ENCODE measurements around the gene SETSIP.

SETSIP gene

DNA sequence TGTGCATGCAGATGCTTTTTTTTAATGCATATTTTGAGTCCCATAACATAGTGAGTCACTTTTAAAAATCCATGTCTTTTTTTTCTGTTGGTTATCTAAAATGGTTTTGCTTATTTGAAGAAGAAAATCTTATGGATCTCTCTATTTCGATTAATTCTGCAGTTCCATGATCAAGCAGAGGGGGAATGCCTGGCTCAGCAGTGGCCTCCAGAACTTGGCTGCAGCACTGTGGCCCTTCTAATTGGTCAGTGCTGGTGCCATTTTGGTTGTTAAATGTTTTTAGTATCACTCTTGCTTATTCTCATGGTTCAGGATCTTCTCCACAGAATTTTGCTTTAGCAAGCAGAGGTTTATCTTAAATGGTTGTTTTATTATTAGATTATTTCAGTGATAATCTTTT, 34.2 kb downstream of the SETSIP start:
- TF ChIP-seq, protein P1, sequence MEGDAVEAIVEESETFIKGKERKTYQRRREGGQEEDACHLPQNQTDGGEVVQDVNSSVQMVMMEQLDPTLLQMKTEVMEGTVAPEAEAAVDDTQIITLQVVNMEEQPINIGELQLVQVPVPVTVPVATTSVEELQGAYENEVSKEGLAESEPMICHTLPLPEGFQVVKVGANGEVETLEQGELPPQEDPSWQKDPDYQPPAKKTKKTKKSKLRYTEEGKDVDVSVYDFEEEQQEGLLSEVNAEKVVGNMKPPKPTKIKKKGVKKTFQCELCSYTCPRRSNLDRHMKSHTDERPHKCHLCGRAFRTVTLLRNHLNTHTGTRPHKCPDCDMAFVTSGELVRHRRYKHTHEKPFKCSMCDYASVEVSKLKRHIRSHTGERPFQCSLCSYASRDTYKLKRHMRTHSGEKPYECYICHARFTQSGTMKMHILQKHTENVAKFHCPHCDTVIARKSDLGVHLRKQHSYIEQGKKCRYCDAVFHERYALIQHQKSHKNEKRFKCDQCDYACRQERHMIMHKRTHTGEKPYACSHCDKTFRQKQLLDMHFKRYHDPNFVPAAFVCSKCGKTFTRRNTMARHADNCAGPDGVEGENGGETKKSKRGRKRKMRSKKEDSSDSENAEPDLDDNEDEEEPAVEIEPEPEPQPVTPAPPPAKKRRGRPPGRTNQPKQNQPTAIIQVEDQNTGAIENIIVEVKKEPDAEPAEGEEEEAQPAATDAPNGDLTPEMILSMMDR (IDR thresholded peaks at IDR 0.05; ENCODE audit: extremely low read depth, insufficient read depth, missing control alignments), result no peak
- in situ Hi-C loops (cut with MboI; ENCODE audit: low pct_unique_long_range_greater_than_20kb, low sequenced_read_pairs, unreplicated experiment), result no loop called here
- no peak for DNase-seq (ENCODE audit: low spot score)

DNA sequence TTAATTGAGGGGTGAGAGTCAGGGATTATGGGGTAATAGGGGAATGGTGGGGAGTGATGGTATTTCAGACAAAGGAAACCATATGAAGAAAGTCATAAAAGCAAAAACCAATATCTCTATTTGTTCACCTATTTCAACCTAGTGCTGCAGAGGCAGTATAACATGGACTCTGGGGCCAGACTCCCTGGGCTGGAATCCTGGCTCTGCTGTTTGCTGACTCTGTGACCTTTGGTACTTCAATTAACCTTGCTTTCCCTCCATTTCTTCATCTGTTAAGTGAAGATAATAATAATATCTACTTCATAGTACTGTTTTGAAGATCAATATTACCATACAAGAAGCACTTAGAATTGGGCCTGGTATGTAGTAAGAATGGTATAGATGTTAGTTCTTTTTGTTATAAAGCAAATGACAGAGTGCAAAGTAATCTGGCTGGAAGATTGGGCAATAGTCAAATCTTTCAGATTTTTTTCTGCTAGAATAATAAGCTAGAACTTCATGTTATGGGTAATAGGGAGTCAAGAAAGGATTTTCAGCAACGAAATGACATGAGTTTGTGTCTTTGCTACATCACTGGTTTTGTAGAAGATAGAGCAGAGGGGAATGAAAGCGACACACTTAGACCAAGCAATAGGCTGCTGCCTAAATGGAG, 36.4 kb downstream of the SETSIP start:
- in situ Hi-C loops (cut with MboI; ENCODE audit: low pct_unique_long_range_greater_than_20kb, low sequenced_read_pairs, unreplicated experiment), result no loop called here
- TF ChIP-seq, protein P1 (IDR thresholded peaks at IDR 0.05; ENCODE audit: extremely low read depth, insufficient read depth, missing control alignments), result no peak
- DNase-seq (ENCODE audit: low spot score), result no peak

DNA sequence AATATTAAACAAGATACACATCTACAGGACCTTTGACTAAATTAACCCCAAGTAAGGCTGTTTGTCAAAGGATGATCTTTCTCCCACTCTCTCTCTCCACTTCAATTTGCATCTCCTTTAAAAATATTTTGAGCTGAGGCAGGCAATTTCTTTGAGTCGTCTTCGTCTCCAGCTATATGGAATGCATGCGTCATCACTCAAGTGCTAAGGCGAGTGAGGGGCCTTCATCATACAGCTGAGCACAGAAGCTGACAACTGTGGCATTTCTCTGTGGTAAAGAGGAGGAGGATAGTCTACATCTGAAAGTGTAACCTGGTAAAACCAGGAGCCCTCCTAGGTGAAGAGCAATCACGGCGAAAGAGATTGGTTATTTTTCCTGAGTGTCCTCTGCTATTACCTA, 37.8 kb downstream of the SETSIP start:
- no peak for DNase-seq (ENCODE audit: low spot score)

DNA sequence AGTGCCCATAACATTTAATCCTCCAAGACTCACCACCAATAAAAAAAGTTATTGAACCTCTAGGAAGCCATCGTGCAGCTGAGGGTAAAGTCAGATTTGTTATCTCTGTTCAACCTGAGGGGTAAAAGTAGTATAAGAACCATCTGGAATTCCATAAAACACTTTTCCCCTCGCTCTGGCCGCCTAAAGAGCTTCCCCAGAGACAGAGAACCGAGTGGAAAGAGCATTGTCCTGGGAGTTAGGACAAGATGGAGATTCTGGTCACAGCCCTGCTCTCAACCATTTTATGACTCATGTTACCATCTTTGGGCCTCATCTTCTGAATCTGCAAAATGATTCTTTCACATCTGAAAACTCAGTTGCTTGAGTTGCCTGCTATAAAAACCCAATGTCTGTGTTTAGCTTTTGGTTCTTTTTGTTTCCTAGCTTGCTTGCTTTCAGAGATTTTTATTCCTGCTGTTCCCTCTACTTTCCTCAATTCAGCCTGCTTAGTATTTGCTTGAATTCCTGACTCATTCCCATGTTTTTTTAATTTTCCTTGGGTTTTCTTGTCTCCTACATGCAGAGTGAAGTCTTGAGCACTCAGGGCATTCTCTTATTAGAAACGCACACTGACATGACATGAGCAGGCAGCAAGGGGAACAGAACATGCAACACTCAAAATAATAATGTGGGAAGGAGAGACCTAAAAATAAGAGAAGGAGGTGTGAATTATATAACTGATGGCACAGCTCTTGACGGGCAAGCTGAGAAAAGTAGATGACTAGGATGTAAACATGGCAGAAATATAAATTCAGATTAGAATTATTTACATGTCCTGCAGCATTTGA, 43.7 kb downstream of the SETSIP start:
- TF ChIP-seq, protein P1 (IDR thresholded peaks at IDR 0.05; ENCODE audit: extremely low read depth, insufficient read depth, missing control alignments), result no peak
- in situ Hi-C loops (cut with MboI; ENCODE audit: low pct_unique_long_range_greater_than_20kb, low sequenced_read_pairs, unreplicated experiment), result no loop called here
- DNase-seq (ENCODE audit: low spot score), result no peak

More for the DNA sequence above, 37.8 kb downstream of the SETSIP start:
- TF ChIP-seq, protein P1 (IDR thresholded peaks at IDR 0.05; ENCODE audit: extremely low read depth, insufficient read depth, missing control alignments), result no peak
- in situ Hi-C loops (cut with MboI; ENCODE audit: low pct_unique_long_range_greater_than_20kb, low sequenced_read_pairs, unreplicated experiment), result no loop called here

DNA sequence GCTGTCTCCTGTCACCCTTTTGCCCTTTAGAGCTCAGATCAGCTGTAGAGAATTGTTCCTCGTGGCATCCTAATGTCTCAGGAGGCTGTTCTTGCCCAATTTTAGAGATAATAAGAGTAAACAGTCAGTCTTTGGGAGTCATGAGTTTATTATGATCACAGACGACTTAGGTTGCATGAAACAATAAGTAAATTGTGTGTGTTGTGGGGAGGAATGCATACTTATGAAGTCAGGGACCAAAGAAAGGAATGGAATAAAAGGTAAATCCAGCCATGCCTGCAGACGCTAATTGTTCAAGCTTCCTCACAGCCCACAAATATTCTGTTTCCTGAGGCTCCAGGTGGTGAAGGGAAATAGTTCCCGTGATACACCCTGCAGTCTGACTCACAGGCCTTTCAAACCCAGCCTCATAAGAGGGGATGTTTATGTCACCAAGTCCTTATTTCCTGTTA, 44.5 kb downstream of the SETSIP start:
- DNase-seq (ENCODE audit: low spot score), result no peak
- TF ChIP-seq, protein P1 (IDR thresholded peaks at IDR 0.05; ENCODE audit: extremely low read depth, insufficient read depth, missing control alignments), result no peak
- in situ Hi-C loops (cut with MboI; ENCODE audit: low pct_unique_long_range_greater_than_20kb, low sequenced_read_pairs, unreplicated experiment), result no loop called here

DNA sequence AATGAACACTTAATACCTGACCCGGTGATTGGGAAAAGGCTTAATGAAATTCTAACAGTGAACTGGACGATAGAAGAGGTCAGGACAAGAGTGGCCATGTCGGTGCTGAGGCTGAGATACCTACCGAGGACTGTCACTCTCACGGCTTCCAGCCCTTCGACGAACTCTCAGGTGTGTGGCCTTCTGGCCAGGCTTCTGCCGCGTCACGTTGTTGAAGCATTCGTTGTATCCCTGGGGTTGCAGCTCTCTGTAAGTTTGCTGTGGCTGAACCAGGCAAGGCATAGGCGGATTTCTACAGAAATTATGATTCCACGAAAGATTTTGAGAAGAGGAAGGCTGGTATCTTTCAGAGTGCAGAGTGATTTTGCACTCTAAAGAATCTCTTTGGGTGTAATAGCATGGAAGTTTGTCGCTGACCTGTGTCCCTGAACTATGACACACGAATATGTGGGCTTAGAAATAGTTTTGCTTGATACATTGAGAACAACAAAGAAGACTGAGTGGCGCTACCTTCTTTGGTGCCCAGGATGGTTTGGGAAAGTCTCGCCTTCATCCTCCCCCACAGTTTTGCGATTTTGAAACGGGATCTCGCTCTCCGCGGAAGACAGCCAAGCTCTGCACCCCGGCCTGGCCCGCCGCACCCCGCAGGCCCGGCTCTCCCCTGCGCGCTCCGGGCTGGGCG, 45.8 kb downstream of the SETSIP start:
- DNase-seq (ENCODE audit: low spot score), result no peak
- TF ChIP-seq, protein P1 (IDR thresholded peaks at IDR 0.05; ENCODE audit: extremely low read depth, insufficient read depth, missing control alignments), result no peak
- in situ Hi-C loops (cut with MboI; ENCODE audit: low pct_unique_long_range_greater_than_20kb, low sequenced_read_pairs, unreplicated experiment), result no loop called here
